Pons (tissue), 1 donor: ENCODE data around the gene STAT6.

ENCODE experiments used
- DNase-seq: peaks from one replicate; pipeline ENCODE4 v3.0.0-alpha.2; 2016; ENCODE audit warnings: low spot score

The STAT6 gene

GRCh38 chr12:57111031-57111734, at the start of gene STAT6:
TSS of gene STAT6 (minus strand) at chr12:57111362. CDS start at chr12:57108278, 3,084 bp downstream.
- peak; percentile 79 for DNase-seq

- DNase-seq, result no peak
These were observed 49.6 kb upstream of the STAT6 start for GRCh38 chr12:57160741-57161140.

GRCh38 chr12:57160040-57160439, 48.9 kb upstream of the STAT6 start:
- no peak for DNase-seq

- no peak for DNase-seq
These were observed 48.1 kb upstream of the STAT6 start for GRCh38 chr12:57159311-57159710.

- DNase-seq, result no peak
These were observed 47.5 kb upstream of the STAT6 start for GRCh38 chr12:57158665-57159064.

- no peak for DNase-seq
These were observed 47.0 kb upstream of the STAT6 start for GRCh38 chr12:57158186-57158585.

- peak; percentile 63 for DNase-seq
These were observed 46.5 kb upstream of the STAT6 start for GRCh38 chr12:57157588-57158173.

GRCh38 chr12:57156701-57157403, 45.7 kb upstream of the STAT6 start:
- no peak for DNase-seq

- no peak for DNase-seq
These were observed 43.8 kb upstream of the STAT6 start for GRCh38 chr12:57154804-57155434.

GRCh38 chr12:57154076-57154475, 42.9 kb upstream of the STAT6 start:
- no peak for DNase-seq

GRCh38 chr12:57153415-57153997, 42.3 kb upstream of the STAT6 start:
- DNase-seq, result no peak

GRCh38 chr12:57152639-57153038, 41.5 kb upstream of the STAT6 start:
- DNase-seq, result peak; percentile 70

- DNase-seq, result no peak
These were observed 40.8 kb upstream of the STAT6 start for GRCh38 chr12:57151741-57152630.

- no peak for DNase-seq
These were observed 39.3 kb upstream of the STAT6 start for GRCh38 chr12:57150400-57151000.

- DNase-seq, result no peak
These were observed 38.2 kb upstream of the STAT6 start for GRCh38 chr12:57149245-57149900.

GRCh38 chr12:57148469-57149244, 37.5 kb upstream of the STAT6 start:
- no peak for DNase-seq

GRCh38 chr12:57146961-57147944, 36.1 kb upstream of the STAT6 start, which contains the start of gene LRP1-AS:
TSS of gene LRP1-AS (minus strand) at chr12:57147619.
- DNase-seq, result no peak

- no peak for DNase-seq
These were observed 34.9 kb upstream of the STAT6 start for GRCh38 chr12:57146092-57146491.
